HG03571 (cell line): Measurements from ENCODE around the gene TAF11L11.
"Not testable (repeated sequence)": the region's sequence is repeated elsewhere in the genome, so short reads cannot be mapped to it uniquely, and the experiment has no call there.

Experiments used
- ATAC-seq: cut with Tn5 transposase; IDR thresholded peaks from one replicate; pipeline ENCODE4 v1.9.1; 2021; ENCODE audit not compliant: unreplicated experiment

The TAF11L11 gene

GRCh38 chr5:17603880-17604279 lies at the start of gene TAF11L11:
Gene TAF11L11 (plus strand): TSS chr5:17604183.
- ATAC-seq: not testable (repeated sequence)

- not testable (repeated sequence) for ATAC-seq
Observed at GRCh38 chr5:17585658-17586057, 18.3 kb upstream of the TAF11L11 start, which contains the start of gene TAF11L7. Gene TAF11L7 (minus strand): TSS chr5:17585758.

- ATAC-seq: not testable (repeated sequence)
Observed at GRCh38 chr5:17590860-17591259, 13.1 kb upstream of the TAF11L11 start, which contains the start of gene TAF11L8. Gene TAF11L8 (minus strand): TSS chr5:17590960.

- ATAC-seq: not testable (repeated sequence)
Observed at GRCh38 chr5:17594255-17594654, 9.7 kb upstream of the TAF11L11 start, which contains the start of gene TAF11L9. Gene TAF11L9 (minus strand): TSS chr5:17594394.

- ATAC-seq: not testable (repeated sequence)
Observed at GRCh38 chr5:17597728-17598127, 6.3 kb upstream of the TAF11L11 start, which contains the start of gene TAF11L10. Gene TAF11L10 (minus strand): TSS chr5:17597828.

- ATAC-seq: no peak
Observed at GRCh38 chr5:17604951-17605350, 968 bp downstream of the TAF11L11 start.

GRCh38 chr5:17607461-17607860 lies 3.5 kb downstream of the TAF11L11 start:
- not testable (repeated sequence) for ATAC-seq

- ATAC-seq: not testable (repeated sequence)
Observed at GRCh38 chr5:17610092-17610491, 6.1 kb downstream of the TAF11L11 start, which contains the start of gene TAF11L12. Gene TAF11L12 (plus strand): TSS chr5:17610392.

GRCh38 chr5:17614872-17615605 lies 11.1 kb downstream of the TAF11L11 start:
- ATAC-seq: no peak

GRCh38 chr5:17619354-17619753 lies 15.4 kb downstream of the TAF11L11 start:
- ATAC-seq: no peak

GRCh38 chr5:17620627-17621026 lies 16.6 kb downstream of the TAF11L11 start:
- ATAC-seq: no peak

GRCh38 chr5:17625686-17626085 lies 21.7 kb downstream of the TAF11L11 start:
- ATAC-seq: no peak

- not testable (repeated sequence) for ATAC-seq
Observed at GRCh38 chr5:17631788-17632187, 27.8 kb downstream of the TAF11L11 start, which contains the start of gene TAF11L13. Gene TAF11L13 (plus strand): TSS chr5:17632088.

- no peak for ATAC-seq
Observed at GRCh38 chr5:17634160-17634559, 30.2 kb downstream of the TAF11L11 start, which contains the start of gene TAF11L14. Gene TAF11L14 (plus strand): TSS chr5:17634460.

- not testable (repeated sequence) for ATAC-seq
Observed at GRCh38 chr5:17649232-17649631, 45.2 kb downstream of the TAF11L11 start.

GRCh38 chr5:17655201-17655759 lies 51.3 kb downstream of the TAF11L11 start:
- not testable (repeated sequence) for ATAC-seq
